Fibroblast of skin of left quadriceps (primary cell): ENCODE data around the gene GNPTG.

Source experiments
- DNase-seq, 2 experiments: peaks; one replicate each; pipeline ENCODE4 v3.0.0-alpha.2; 2013; ENCODE audit warnings: low read depth in 2 of 2

GNPTG gene

GRCh38 chr16:1351582-1352362, at the start of gene GNPTG, which contains the start of gene TSR3:
Gene GNPTG, plus strand, starts transcription at chr16:1351931. Its CDS starts 35 bp downstream, at chr16:1351966.
Gene TSR3, minus strand, starts transcription at chr16:1351878. Its CDS starts 74 bp downstream, at chr16:1351804.
- DNase-seq, result peak; percentile 76 to 80

- DNase-seq, result no peak
Measured at GRCh38 chr16:1305823-1306222, 45.9 kb upstream of the GNPTG start.

GRCh38 chr16:1306334-1306733, 45.4 kb upstream of the GNPTG start:
- DNase-seq, result no peak

GRCh38 chr16:1308036-1308976, 43.4 kb upstream of the GNPTG start:
- DNase-seq, result no peak

- peak; percentile 98 to 99 for DNase-seq
Measured at GRCh38 chr16:1308977-1309885, 42.5 kb upstream of the GNPTG start, which contains the start of gene UBE2I. Gene UBE2I, plus strand, starts transcription at chr16:1309636. Its CDS starts 4,395 bp downstream, at chr16:1314031.

GRCh38 chr16:1309888-1310831, 41.6 kb upstream of the GNPTG start:
- DNase-seq, result no peak

- no peak for DNase-seq
Measured at GRCh38 chr16:1310832-1311200, 40.9 kb upstream of the GNPTG start.

- no peak for DNase-seq
Measured at GRCh38 chr16:1311212-1311737, 40.5 kb upstream of the GNPTG start.

- no peak for DNase-seq
Measured at GRCh38 chr16:1311738-1312466, 39.8 kb upstream of the GNPTG start.

- DNase-seq, result no peak
Measured at GRCh38 chr16:1312467-1312816, 39.3 kb upstream of the GNPTG start.

GRCh38 chr16:1312903-1313302, 38.8 kb upstream of the GNPTG start:
- DNase-seq, result no peak

GRCh38 chr16:1313721-1314369, 37.9 kb upstream of the GNPTG start:
- no peak for DNase-seq

- no peak for DNase-seq
Measured at GRCh38 chr16:1314399-1315068, 37.2 kb upstream of the GNPTG start.

GRCh38 chr16:1315081-1316032, 36.4 kb upstream of the GNPTG start:
- DNase-seq, result no peak

GRCh38 chr16:1316033-1316405, 35.7 kb upstream of the GNPTG start:
- DNase-seq, result no peak

GRCh38 chr16:1317479-1318267, 34.1 kb upstream of the GNPTG start:
- no peak for DNase-seq

GRCh38 chr16:1318268-1318545, 33.5 kb upstream of the GNPTG start:
- DNase-seq, result no peak
